Endodermal cell (in vitro differentiated cells): Measurements from ENCODE around the gene MYO1H. TPM values are rescaled to one million over a fixed set of nuclear protein-coding genes. Genes with fewer than 3 reads are reported as not detected.
A peak's percentile ranks its signal among the peaks of the same experiment; 100 is the strongest.

Experiments used
- DNase-seq: peaks from one replicate; pipeline ENCODE4 v3.0.0-alpha.2; 2017
- H3K27ac ChIP-seq: 2 replicates; pipeline ENCODE4 v1.5.1; 2013; ENCODE audit warnings: mild to moderate bottlenecking, low read depth, low read length, moderate library complexity
- H3K27me3 ChIP-seq: 2 replicates; pipeline ENCODE4 v1.6.1; 2013; ENCODE audit warnings: mild to moderate bottlenecking, low read length, moderate library complexity; ENCODE audit not compliant: insufficient read depth, control insufficient read depth, poor library complexity, severe bottlenecking
- H3K36me3 ChIP-seq: 2 replicates; pipeline ENCODE4 v1.7.0; 2013; ENCODE audit warnings: mild to moderate bottlenecking, low read length, moderate library complexity; ENCODE audit not compliant: control insufficient read depth, insufficient read depth
- H3K4me1 ChIP-seq: one replicate; pipeline ENCODE4 v1.7.0; 2013; ENCODE audit warnings: low read length; ENCODE audit not compliant: control insufficient read depth, insufficient read depth
- H3K4me3 ChIP-seq: 2 replicates; pipeline ENCODE4 v1.5.1; 2013; ENCODE audit warnings: mild to moderate bottlenecking, low read length, moderate library complexity
- H3K9ac ChIP-seq: 2 replicates; pipeline ENCODE4 v1.6.1; 2013; ENCODE audit warnings: mild to moderate bottlenecking, low read length, moderate library complexity; ENCODE audit not compliant: poor library complexity, severe bottlenecking; ENCODE audit errors: extremely low read depth
- H3K9me3 ChIP-seq: 2 replicates; pipeline ENCODE4 v1.6.1; 2013; ENCODE audit warnings: mild to moderate bottlenecking, low read length, moderate library complexity; ENCODE audit not compliant: control insufficient read depth
- H3K27ac Mint-ChIP-seq: 2 replicates; pipeline ENCODE4 v1.8.0; 2020; ENCODE audit warnings: mixed read lengths
- H3K27me3 Mint-ChIP-seq: 2 replicates; pipeline ENCODE4 v1.8.0; 2021; ENCODE audit warnings: mild to moderate bottlenecking, mixed read lengths; ENCODE audit not compliant: insufficient read depth
- H3K36me3 Mint-ChIP-seq: 2 replicates; pipeline ENCODE4 v1.8.0; 2020; ENCODE audit warnings: low read depth, mixed read lengths
- H3K4me1 Mint-ChIP-seq: 2 replicates; pipeline ENCODE4 v1.8.0; 2020; ENCODE audit warnings: mixed read lengths
- H3K4me3 Mint-ChIP-seq: 2 replicates; pipeline ENCODE4 v1.8.0; 2020; ENCODE audit warnings: mild to moderate bottlenecking, moderate library complexity, mixed read lengths
- H3K9me3 Mint-ChIP-seq: 2 replicates; pipeline ENCODE4 v1.8.0; 2020; ENCODE audit warnings: mild to moderate bottlenecking, mixed read lengths
- WGBS, 2 experiments: methylation state at CpG; one replicate each; pipeline versions ENCODE4 v1.1.5 to v1.1.7; 2013; ENCODE audit warnings: missing lambda C conversion rate in 2 of 2, mixed read lengths in 1 of 2; ENCODE audit not compliant: insufficient coverage in 1 of 2, insufficient read length in 1 of 2; 5-methylcytosine and 5-hydroxymethylcytosine counted together
- total RNA-seq, 2 donors: library from RNA; stranded (reverse); fragmentation: NEBNext Ultra II Directional in 1 of 2; extraction: Animal tissue kit (Norgen Biotek cat#: 25700) in 1 of 2; gene quantifications; 2 replicates in 1 of 2; 3 replicates in 1 of 2; pipeline ENCODE4 v1.2.1, GENCODE V29; 2021
- TF ChIP-seq, protein P1 (sequence below): fragments of 200-600 bp; sonication (generic); conservative IDR thresholded peaks from 2 replicates; pipeline ENCODE4 v1.5.0; 2021; ENCODE audit warnings: antibody characterized with exemption, mild to moderate bottlenecking

MYO1H gene
- total RNA-seq, 2 donors from 2014 or later, result not detected

DNA sequence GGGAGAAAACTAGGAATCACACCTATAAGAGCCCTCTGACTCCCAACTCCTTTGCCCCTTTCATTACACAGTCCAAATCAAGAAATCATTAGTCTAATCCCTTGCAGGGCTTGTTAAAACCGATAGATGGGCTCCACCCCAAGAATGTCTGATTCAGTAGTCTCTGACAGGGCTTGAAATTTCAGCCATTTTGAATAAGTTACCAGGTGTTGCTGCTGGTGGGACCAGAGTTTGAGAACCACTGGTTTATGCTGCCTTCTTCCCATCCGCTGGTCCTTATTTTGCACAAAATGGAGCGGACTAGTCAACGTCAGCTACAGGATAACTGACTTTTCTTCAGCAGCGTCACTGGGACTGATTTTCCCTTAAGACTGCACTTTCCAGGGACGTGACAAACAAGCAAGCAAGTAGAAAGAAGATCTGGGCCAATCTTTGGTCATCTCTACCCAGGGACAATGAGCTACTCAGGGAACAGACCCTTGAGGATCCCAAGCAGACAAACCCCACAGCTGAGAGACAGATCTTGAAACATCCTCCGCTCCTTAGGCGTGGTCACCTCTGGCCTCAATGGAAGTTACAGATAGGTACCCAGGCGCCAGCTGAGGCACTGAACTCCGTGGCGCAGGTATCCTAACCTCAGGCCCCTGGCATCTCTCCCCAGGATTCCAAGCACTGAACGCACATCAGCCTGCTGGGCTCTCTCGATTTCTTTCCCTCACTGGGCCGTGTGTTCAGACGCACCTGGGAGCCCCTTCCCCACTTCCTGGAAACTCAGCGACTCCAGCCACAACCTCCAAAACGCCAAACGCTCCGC, 128.5 kb downstream of the MYO1H start:
- H3K27ac ChIP-seq, result peak overlapping the region; percentile 35
- peaks cover 16% of the 10 kb centered on the region for H3K4me1 Mint-ChIP-seq
- TF ChIP-seq, protein P1, sequence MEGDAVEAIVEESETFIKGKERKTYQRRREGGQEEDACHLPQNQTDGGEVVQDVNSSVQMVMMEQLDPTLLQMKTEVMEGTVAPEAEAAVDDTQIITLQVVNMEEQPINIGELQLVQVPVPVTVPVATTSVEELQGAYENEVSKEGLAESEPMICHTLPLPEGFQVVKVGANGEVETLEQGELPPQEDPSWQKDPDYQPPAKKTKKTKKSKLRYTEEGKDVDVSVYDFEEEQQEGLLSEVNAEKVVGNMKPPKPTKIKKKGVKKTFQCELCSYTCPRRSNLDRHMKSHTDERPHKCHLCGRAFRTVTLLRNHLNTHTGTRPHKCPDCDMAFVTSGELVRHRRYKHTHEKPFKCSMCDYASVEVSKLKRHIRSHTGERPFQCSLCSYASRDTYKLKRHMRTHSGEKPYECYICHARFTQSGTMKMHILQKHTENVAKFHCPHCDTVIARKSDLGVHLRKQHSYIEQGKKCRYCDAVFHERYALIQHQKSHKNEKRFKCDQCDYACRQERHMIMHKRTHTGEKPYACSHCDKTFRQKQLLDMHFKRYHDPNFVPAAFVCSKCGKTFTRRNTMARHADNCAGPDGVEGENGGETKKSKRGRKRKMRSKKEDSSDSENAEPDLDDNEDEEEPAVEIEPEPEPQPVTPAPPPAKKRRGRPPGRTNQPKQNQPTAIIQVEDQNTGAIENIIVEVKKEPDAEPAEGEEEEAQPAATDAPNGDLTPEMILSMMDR, result no peak
- peaks cover 16% of the 10 kb centered on the region for H3K4me1 ChIP-seq
- peak overlapping the region; percentile 91 for H3K9ac ChIP-seq
- H3K9me3 ChIP-seq, result no peaks in the 10 kb centered on the region
- H3K27me3 Mint-ChIP-seq, result no peaks in the 10 kb centered on the region
- H3K36me3 Mint-ChIP-seq, result no peaks in the 10 kb centered on the region
- H3K4me3 ChIP-seq, result peak overlapping the region; percentile 99
- peak overlapping the region; percentile 99 for H3K27ac Mint-ChIP-seq
- 20 to 23% methylated on average over 15 to 19 of the region's 19 CpGs for WGBS, 2 experiments
- peak overlapping the region; percentile 89 for H3K4me3 Mint-ChIP-seq
- DNase-seq, result peak; percentile 52
- H3K9me3 Mint-ChIP-seq, result no peaks in the 10 kb centered on the region
- H3K27me3 ChIP-seq, result no peaks in the 10 kb centered on the region
- H3K36me3 ChIP-seq, result peaks cover 20% of the 10 kb centered on the region

DNA sequence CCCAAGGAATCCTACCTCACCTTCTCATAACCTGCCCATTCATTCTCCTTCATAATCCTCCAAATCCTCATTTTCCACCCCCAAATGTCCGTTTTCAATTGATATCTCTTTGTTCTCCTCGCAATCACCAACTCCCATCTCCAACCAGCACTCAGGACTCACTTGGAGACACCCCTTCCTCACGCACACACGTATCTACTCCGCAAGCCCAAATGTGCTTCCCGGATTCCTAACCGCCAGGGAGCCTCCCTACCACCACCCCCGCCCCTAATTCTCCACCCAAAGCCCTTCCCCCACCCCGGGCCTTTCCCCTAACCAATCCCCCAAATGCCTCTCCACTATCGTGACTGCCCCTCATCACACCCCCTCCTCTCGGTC, 129.1 kb downstream of the MYO1H start:
- Mint-ChIP-seq H3K27ac (peak overlapping the region; percentile 99), H3K9me3 (no peaks in the 10 kb centered on the region), H3K27me3 (no peaks in the 10 kb centered on the region), H3K4me3 (peak overlapping the region; percentile 89), H3K36me3 (no peaks in the 10 kb centered on the region), H3K4me1 (peaks cover 16% of the 10 kb centered on the region)
- Histone ChIP-seq H3K4me3 (peak overlapping the region; percentile 99), H3K27ac (peak overlapping the region; percentile 35), H3K9me3 (no peaks in the 10 kb centered on the region), H3K27me3 (no peaks in the 10 kb centered on the region), H3K4me1 (peaks cover 16% of the 10 kb centered on the region), H3K36me3 (peaks cover 17% of the 10 kb centered on the region), H3K9ac (peak overlapping the region; percentile 91)
- WGBS, 2 experiments, result 0 to 1% methylated on average over 2 to 11 of the region's 11 CpGs
- DNase-seq, result no peak
- TF ChIP-seq, protein P1, result no peak

DNA sequence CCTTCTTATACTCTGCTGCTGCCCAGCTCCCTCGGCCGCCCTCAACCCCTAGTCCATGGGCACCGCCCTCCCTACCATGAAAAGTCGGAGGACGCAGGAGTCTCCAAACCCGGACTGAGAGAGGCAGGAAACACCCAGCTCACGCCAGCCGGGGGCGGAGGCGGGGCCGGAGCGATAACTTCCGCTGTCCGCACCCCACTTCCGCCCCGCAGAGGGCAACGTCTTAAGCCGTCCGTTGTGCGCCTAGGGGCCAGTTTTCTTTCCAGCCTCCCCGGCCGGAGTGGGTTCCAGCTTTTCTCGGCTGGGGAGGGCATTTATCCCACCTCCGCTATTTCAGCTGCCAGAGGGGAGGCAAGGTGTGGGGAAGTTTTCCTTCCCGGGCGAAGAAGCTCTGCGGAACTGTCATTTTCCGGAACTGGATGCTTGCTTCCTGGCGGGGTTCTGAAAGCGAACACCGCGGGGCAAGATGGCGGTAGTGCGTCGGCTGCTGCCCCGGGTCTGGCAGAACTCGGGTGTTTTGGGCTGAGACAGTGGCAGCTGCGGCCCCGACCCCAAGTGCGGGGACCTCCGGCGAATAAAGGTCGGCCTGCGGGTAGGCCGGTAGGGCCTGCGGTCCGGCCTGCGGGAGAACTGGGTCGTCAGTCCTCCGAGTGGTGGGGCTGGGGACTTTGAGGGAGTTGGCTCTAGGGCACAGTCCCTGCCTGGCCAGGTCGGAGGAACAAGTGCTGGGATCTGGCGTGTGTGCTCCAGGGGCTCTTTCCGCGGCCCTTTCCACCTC, 129.7 kb downstream of the MYO1H start, which contains the start of the genes KCTD10 and UBE3B:
KCTD10 (minus strand) TSS at position 116 of the 778 bp plus-strand sequence; CDS start at position 78, 38 bp downstream.
UBE3B (plus strand) TSS at position 450 of the 778 bp plus-strand sequence. CDS start 5,918 bp downstream, outside the sequence.
- H3K27me3 ChIP-seq, result no peaks in the 10 kb centered on the region
- TF ChIP-seq, protein P1, result no peak
- peaks cover 14% of the 10 kb centered on the region for H3K36me3 ChIP-seq
- peaks cover 16% of the 10 kb centered on the region for H3K4me1 ChIP-seq
- no peaks in the 10 kb centered on the region for H3K9me3 ChIP-seq
- H3K4me3 Mint-ChIP-seq, result peak within 1 kb of the TSS; percentile 89
- H3K9me3 Mint-ChIP-seq, result no peaks in the 10 kb centered on the region
- peak within 1 kb of the TSS; percentile 99 for H3K4me3 ChIP-seq
- peak within 1 kb of the TSS; percentile 56 for H3K27ac ChIP-seq
- DNase-seq, result peak; percentile 98
- H3K9ac ChIP-seq, result peak within 1 kb of the TSS; percentile 91
- H3K27ac Mint-ChIP-seq, result peak within 1 kb of the TSS; percentile 99
- no peaks in the 10 kb centered on the region for H3K36me3 Mint-ChIP-seq
- WGBS, 2 experiments, result 0% methylated on average over 24 to 54 of the region's 54 CpGs
- peaks cover 16% of the 10 kb centered on the region for H3K4me1 Mint-ChIP-seq
- no peaks in the 10 kb centered on the region for H3K27me3 Mint-ChIP-seq
